ENCODE data around the gene KREMEN2.
A peak's percentile ranks its signal among the peaks of the same experiment; 100 is the strongest.

Gene KREMEN2, protein sequence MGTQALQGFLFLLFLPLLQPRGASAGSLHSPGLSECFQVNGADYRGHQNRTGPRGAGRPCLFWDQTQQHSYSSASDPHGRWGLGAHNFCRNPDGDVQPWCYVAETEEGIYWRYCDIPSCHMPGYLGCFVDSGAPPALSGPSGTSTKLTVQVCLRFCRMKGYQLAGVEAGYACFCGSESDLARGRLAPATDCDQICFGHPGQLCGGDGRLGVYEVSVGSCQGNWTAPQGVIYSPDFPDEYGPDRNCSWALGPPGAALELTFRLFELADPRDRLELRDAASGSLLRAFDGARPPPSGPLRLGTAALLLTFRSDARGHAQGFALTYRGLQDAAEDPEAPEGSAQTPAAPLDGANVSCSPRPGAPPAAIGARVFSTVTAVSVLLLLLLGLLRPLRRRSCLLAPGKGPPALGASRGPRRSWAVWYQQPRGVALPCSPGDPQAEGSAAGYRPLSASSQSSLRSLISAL

DNA sequence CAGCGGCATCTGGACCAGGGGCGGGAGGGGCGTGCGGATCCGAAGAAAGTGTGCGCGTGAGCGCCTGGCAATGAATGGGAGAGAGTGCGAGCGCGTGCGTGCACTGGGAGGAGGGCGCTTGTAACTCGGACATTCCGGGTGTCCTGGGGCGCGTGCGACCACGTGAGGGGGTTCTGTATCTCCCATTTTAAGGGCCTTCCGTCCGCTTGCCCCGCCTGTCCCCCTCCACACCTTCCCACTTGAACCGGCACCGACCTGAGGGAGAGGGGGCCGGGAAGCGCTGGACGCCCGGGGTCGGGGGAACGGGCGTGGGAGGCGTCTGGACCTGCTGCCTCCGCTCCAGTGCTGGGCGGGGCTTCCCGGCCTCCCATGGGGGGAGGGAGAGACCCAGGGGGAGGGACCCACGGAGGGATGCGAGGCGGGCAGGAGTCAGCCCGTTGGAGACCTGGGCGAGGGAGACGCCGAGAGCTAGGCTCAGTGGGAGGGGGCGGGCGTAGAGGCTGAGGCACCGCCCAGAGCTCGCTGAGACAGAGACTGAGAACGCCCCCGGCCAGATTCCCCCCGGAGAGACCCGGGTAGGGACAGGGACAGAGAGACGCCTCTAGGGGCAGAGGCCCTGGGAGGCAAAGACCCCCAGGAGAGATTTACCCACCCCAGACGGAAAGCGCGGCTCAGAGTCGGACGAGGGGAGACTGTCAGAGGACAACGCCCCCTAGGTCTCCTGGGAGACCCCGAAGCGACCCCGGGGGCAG, at the start of gene KREMEN2:
Gene KREMEN2 (plus strand): TSS at position 553 of the 752 bp plus-strand sequence. CDS start 246 bp downstream, outside the sequence.
- H3K9me3 ChIP-seq (ENCODE audit: control insufficient read depth, insufficient read depth, low read length), result no peaks in the 10 kb centered on the region
- no peak for DNase-seq (ENCODE audit: low read depth, low spot score)
- H3K4me3 ChIP-seq (ENCODE audit: low read length), result peak within 1 kb of the TSS; percentile 68
- H3K27me3 ChIP-seq (ENCODE audit: control insufficient read depth, insufficient read depth, low read length), result no peaks in the 10 kb centered on the region; the same call in 1 of the 2 replicates
- WGBS (ENCODE audit: insufficient coverage, insufficient read length), result no CpG with 5 or more reads among the region's 60 CpGs
- H3K4me1 ChIP-seq (ENCODE audit: control insufficient read depth, insufficient read depth, low read length), result peaks cover 11% of the 10 kb centered on the region
- no peak within 1 kb of the TSS for H3K27ac ChIP-seq (ENCODE audit: low read length)
- no peaks in the 10 kb centered on the region for H3K36me3 ChIP-seq (ENCODE audit: control insufficient read depth, insufficient read depth, low read length)

DNA sequence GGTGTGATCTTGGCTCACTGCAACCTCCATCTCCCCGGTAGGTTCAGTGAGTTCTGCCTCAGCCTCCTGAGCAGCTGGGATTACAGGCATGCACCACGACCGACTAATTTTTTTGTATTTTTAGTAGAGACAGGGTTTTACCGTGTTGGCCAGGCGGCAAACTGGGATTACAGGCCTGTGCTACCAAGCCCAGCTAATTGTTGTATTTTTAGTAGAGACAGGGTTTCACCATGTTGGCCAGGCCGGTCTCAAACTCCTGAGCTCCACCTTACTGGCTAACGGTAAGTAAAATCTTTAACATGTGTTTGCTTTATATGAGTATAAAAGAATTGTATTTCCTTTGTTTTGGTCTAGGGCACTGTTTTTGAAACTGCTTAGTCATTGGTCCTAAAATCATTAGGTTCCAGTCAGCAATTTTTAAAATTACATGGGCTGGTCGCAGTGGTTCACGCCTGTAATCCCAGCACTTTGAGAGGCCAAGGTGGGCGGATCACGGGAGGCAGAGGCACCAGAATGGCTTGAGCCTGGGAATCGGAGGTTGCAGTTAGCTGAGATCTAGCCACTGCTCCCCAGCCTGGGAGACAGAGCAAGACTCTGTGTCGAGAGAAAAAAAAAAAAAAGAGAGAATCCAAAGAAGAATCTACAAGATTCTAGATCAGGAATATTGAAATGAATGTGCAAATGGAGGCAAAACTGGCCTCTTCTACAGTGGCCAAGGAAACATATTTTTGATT, 48.7 kb upstream of the KREMEN2 start:
- H3K4me1 ChIP-seq (ENCODE audit: control insufficient read depth, insufficient read depth, low read length), result no peaks in the 10 kb centered on the region
- no peak for DNase-seq (ENCODE audit: low read depth, low spot score)
- no peaks in the 10 kb centered on the region for H3K36me3 ChIP-seq (ENCODE audit: control insufficient read depth, insufficient read depth, low read length)
- H3K27ac ChIP-seq (ENCODE audit: low read length), result no peak overlapping the region
- H3K9me3 ChIP-seq (ENCODE audit: control insufficient read depth, insufficient read depth, low read length), result no peaks in the 10 kb centered on the region
- no peak overlapping the region for H3K4me3 ChIP-seq (ENCODE audit: low read length)
- WGBS (ENCODE audit: insufficient coverage, insufficient read length), result no CpG with 5 or more reads among the region's 13 CpGs
- H3K27me3 ChIP-seq (ENCODE audit: control insufficient read depth, insufficient read depth, low read length), result no peaks in the 10 kb centered on the region

DNA sequence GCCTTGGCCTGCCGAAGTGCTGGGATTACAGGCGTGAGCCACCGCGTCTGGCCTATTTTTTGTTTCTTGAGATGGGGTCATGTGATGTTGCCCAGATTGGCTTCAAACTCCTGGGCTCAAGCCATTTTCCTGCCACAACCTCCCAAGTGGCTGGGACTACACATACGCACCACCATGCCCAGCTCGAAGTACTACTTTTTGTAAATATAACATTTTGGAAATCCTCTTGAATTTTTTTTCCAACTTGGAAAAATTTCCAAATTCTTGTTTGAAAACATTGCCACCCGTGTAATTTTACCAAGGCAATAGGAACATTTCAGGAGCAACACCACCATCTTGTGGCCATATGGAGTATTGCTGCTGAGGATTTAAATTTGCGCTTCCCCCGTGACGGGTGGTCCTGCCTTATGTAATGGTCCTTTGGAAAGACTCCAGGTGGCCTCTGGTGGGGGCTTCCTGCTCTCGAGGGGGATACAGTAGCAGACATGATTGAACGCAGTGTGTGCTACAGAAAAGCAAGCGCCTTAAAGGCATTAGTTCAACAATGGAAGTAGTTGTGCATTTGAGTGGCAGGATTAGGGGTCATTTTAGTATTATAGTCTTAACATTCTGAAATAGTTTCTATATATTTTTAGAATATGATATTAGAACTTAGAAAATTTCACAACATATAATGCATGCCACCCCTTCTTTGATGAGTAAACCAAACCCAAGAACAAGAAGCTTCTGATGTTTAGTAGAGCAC, 44.4 kb upstream of the KREMEN2 start:
- H3K27ac ChIP-seq (ENCODE audit: low read length), result no peak overlapping the region

DNA sequence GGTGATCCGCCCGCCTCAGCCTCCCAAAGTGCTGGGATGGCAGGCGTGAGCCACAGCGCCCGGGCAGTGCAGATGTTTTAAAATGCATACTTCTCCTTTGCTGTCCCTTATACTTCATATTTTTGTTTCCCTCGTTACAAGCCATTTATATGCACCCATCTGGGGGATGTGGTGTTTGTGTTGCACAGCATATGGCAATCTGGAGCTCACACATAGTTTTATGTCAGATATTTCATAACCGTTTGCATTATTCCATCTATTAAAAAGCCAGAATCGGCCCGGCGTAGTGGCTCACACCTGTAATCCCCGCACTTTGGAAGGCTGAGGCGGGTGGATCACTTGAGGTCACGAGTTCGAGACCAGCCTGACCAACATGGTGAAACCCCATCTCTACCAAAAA, 40.6 kb upstream of the KREMEN2 start:
- H3K4me1 ChIP-seq (ENCODE audit: control insufficient read depth, insufficient read depth, low read length), result peaks cover 5% of the 10 kb centered on the region
- WGBS (ENCODE audit: insufficient coverage, insufficient read length), result no CpG with 5 or more reads among the region's 14 CpGs
- H3K9me3 ChIP-seq (ENCODE audit: control insufficient read depth, insufficient read depth, low read length), result no peaks in the 10 kb centered on the region
- H3K27me3 ChIP-seq (ENCODE audit: control insufficient read depth, insufficient read depth, low read length), result no peaks in the 10 kb centered on the region
- no peak for DNase-seq (ENCODE audit: low read depth, low spot score)
- no peaks in the 10 kb centered on the region for H3K36me3 ChIP-seq (ENCODE audit: control insufficient read depth, insufficient read depth, low read length)
- H3K27ac ChIP-seq (ENCODE audit: low read length), result no peak overlapping the region
- H3K4me3 ChIP-seq (ENCODE audit: low read length), result no peak overlapping the region

More for the DNA sequence above, 44.4 kb upstream of the KREMEN2 start:
- DNase-seq (ENCODE audit: low read depth, low spot score), result no peak
- Histone ChIP-seq H3K4me3 (ENCODE audit: low read length) (no peak overlapping the region), H3K4me1 (ENCODE audit: control insufficient read depth, insufficient read depth, low read length) (peaks cover 2% of the 10 kb centered on the region; the same call in 1 of the 2 replicates), H3K9me3 (ENCODE audit: control insufficient read depth, insufficient read depth, low read length) (no peaks in the 10 kb centered on the region), H3K36me3 (ENCODE audit: control insufficient read depth, insufficient read depth, low read length) (no peaks in the 10 kb centered on the region), H3K27me3 (ENCODE audit: control insufficient read depth, insufficient read depth, low read length) (no peaks in the 10 kb centered on the region)
- WGBS (ENCODE audit: insufficient coverage, insufficient read length), result no CpG with 5 or more reads among the region's 13 CpGs

DNA sequence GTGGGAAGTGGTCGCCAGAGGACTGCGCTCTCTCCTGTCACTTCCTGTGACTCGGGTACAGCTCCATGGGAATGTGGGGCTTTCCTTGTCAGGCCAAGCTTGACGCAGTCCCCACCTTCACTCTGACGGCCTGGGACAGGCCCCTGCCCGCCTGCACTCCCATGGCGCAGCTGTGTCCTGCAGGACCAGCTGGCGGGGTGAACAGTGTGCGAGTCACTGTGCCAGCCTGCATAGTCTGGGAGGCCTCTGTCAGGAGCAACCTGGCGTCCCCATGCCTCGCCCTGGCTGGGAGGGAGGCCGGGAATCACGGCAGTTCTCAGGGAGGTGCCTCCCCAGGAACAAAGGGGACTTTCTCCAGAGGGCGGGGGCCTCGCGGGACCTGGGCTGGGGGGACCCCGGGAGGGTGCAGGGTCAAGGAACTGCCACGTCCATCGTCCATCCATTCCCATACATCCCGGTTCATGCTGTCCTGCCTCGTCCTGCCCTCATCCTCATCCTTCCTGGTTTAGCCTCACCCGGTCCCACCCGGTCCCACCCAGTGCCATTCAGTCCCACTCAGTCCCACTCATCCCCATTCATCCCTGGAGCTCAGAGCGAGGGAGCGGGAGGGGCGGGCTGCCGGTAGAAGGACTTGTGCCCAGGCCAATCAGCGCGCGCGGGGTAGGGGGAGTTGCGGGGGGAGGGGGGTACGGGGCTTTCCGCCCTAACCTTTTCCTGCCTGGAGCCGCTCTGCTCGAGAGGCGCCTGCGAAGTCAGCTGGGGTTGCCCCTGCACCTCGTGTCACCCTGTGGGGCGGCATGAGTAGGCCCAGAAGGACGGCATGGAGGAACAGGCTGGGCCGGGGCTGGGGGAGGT, 38.9 kb upstream of the KREMEN2 start:
- DNase-seq (ENCODE audit: low read depth, low spot score), result no peak
- H3K36me3 ChIP-seq (ENCODE audit: control insufficient read depth, insufficient read depth, low read length), result peaks cover 4% of the 10 kb centered on the region; the same call in 1 of the 2 replicates
- H3K9me3 ChIP-seq (ENCODE audit: control insufficient read depth, insufficient read depth, low read length), result no peaks in the 10 kb centered on the region

DNA sequence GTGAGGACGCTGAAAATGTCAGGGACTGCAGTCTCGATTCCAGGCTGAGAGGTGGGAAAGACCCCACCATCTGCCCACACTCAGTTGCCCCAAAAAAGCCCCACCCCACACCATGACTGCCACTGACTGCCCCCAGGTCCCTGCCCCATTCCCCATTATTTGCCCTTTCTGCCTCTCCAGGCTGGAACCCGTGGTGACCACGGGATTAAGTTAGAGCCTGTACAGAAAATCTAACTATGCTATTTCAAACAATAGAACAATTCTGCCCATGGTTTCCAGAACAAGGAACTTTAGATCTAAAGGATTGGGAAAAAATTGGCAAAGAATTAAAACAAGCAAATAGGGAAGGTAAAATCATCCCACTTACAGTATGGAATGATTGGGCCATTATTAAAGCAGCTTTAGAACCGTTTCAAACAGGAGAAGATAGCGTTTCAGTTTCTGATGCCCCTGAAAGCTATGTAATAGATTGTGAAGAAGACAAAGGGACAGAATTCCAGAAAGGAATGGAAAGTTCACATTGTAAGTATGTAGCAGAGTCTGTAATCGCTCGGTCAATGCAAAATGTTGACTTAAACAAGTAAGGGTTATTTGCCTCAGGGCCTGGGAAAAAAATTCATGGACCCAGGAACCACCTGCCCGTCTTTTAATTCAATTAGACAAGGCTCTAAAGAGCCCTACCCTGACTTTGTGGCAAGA, 38.0 kb upstream of the KREMEN2 start:
- Histone ChIP-seq H3K27ac (ENCODE audit: low read length) (no peak overlapping the region), H3K36me3 (ENCODE audit: control insufficient read depth, insufficient read depth, low read length) (peaks cover 4% of the 10 kb centered on the region; the same call in 1 of the 2 replicates), H3K9me3 (ENCODE audit: control insufficient read depth, insufficient read depth, low read length) (no peaks in the 10 kb centered on the region), H3K27me3 (ENCODE audit: control insufficient read depth, insufficient read depth, low read length) (no peaks in the 10 kb centered on the region), H3K4me1 (ENCODE audit: control insufficient read depth, insufficient read depth, low read length) (peaks cover 7% of the 10 kb centered on the region), H3K4me3 (ENCODE audit: low read length) (no peak overlapping the region; the same call in 1 of the 2 replicates)
- WGBS (ENCODE audit: insufficient coverage, insufficient read length), result no CpG with 5 or more reads among the region's 9 CpGs
- no peak for DNase-seq (ENCODE audit: low read depth, low spot score)

More for the DNA sequence above, 38.9 kb upstream of the KREMEN2 start:
- WGBS (ENCODE audit: insufficient coverage, insufficient read length), result no CpG with 5 or more reads among the region's 42 CpGs
- peak overlapping the region; percentile 15; the same call in 1 of the 2 replicates for H3K4me3 ChIP-seq (ENCODE audit: low read length)
- H3K27me3 ChIP-seq (ENCODE audit: control insufficient read depth, insufficient read depth, low read length), result no peaks in the 10 kb centered on the region
- H3K27ac ChIP-seq (ENCODE audit: low read length), result no peak overlapping the region
- peaks cover 7% of the 10 kb centered on the region for H3K4me1 ChIP-seq (ENCODE audit: control insufficient read depth, insufficient read depth, low read length)

DNA sequence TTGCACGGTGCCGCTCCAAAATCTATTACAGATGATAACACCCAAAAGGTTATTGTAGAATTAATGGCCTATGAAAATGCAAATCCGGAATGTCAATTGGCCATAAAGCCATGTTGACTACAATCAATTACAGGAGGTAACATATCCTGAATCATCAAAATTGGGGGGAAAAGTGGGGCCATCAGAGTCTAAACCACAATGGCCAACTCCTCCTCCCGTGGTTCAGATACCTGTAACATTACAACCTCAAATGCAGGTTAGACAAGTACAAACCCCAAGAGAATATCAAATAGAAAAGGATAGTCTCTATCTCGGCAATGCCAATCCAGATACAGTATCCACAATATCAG, 37.5 kb upstream of the KREMEN2 start:
- Histone ChIP-seq H3K36me3 (ENCODE audit: control insufficient read depth, insufficient read depth, low read length) (peaks cover 4% of the 10 kb centered on the region; the same call in 1 of the 2 replicates), H3K4me1 (ENCODE audit: control insufficient read depth, insufficient read depth, low read length) (peaks cover 7% of the 10 kb centered on the region), H3K27ac (ENCODE audit: low read length) (no peak overlapping the region), H3K4me3 (ENCODE audit: low read length) (no peak overlapping the region), H3K9me3 (ENCODE audit: control insufficient read depth, insufficient read depth, low read length) (no peaks in the 10 kb centered on the region), H3K27me3 (ENCODE audit: control insufficient read depth, insufficient read depth, low read length) (no peaks in the 10 kb centered on the region)
- no peak for DNase-seq (ENCODE audit: low read depth, low spot score)
- WGBS (ENCODE audit: insufficient coverage, insufficient read length), result no CpG with 5 or more reads among the region's 5 CpGs

DNA sequence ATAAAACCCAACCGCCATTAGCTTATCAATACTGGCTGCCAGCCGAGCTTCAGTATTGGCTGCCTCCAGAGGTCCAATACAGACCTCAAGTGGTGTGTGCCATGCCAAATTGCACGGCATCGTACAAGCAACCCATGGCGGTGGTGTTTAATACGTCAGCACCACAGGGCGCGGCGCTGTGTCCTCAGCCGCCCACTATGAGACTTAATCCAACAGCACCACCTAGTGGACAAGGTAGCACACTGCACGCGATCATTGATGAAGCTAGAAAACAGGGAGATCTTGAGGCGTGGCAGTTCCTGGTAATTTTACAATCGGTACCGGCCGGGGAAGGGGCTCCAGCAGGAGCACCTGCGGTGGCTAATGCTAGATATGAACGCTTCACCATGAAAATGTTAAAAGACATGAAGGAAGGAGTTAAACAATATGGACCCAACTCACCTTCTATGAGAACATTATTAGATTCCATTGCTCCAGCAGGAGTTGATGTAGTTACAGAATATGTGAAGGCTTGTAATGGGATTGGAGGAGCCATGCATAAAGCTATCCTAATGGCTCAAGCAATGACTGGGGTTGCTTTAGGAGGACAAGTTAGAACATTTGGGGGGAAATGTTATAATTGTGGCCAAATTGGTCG, 36.9 kb upstream of the KREMEN2 start:
- Histone ChIP-seq H3K9me3 (ENCODE audit: control insufficient read depth, insufficient read depth, low read length) (no peaks in the 10 kb centered on the region), H3K27me3 (ENCODE audit: control insufficient read depth, insufficient read depth, low read length) (no peaks in the 10 kb centered on the region), H3K27ac (ENCODE audit: low read length) (no peak overlapping the region), H3K4me1 (ENCODE audit: control insufficient read depth, insufficient read depth, low read length) (peaks cover 7% of the 10 kb centered on the region), H3K36me3 (ENCODE audit: control insufficient read depth, insufficient read depth, low read length) (peaks cover 4% of the 10 kb centered on the region; the same call in 1 of the 2 replicates), H3K4me3 (ENCODE audit: low read length) (no peak overlapping the region)
- WGBS (ENCODE audit: insufficient coverage, insufficient read length), result no CpG with 5 or more reads among the region's 19 CpGs
- DNase-seq (ENCODE audit: low read depth, low spot score), result peak; percentile 81

Measured in iPS DF 6.9 (cell line).